Sigmoid colon (tissue), 7 donors: ENCODE data around the gene ESYT3. TPM values are rescaled to one million over a fixed set of nuclear protein-coding genes. Genes with fewer than 3 reads are reported as not detected.
"Not testable (repeated sequence)": the region's sequence is repeated elsewhere in the genome, so short reads cannot be mapped to it uniquely, and the experiment has no call there.

Experiments used
- DNase-seq: peaks from one replicate; pipeline ENCODE4 v3.0.0-alpha.2; 2019
- H3K27ac ChIP-seq, 4 donors: fragments of 200-600 bp; sonication (generic); one replicate each; pipeline ENCODE4 v1.5.1; 2016 to 2019; ENCODE audit warnings: mild to moderate bottlenecking in 1 of 4
- H3K27me3 ChIP-seq, 3 donors: fragments of 200-600 bp; sonication (generic); one replicate each; pipeline ENCODE4 v1.5.1; 2019; ENCODE audit warnings: mild to moderate bottlenecking in 1 of 3
- H3K36me3 ChIP-seq, 4 donors: fragments of 200-600 bp; sonication (generic); one replicate each; pipeline ENCODE4 v1.5.1; 2016 to 2019
- H3K4me1 ChIP-seq, 4 donors: fragments of 200-600 bp; sonication (generic); one replicate each; pipeline ENCODE4 v1.5.1; 2017 to 2019
- H3K4me3 ChIP-seq, 4 donors: fragments of 200-600 bp; sonication (generic); one replicate each; pipeline ENCODE4 v1.5.1; 2017 to 2019; ENCODE audit warnings: mild to moderate bottlenecking in 2 of 4, moderate library complexity in 1 of 4
- H3K9me3 ChIP-seq, 4 donors: fragments of 200-600 bp in 3 of 4; sonication (generic) in 3 of 4; one replicate each; pipeline versions ENCODE4 v1.5.1 to v1.6.1; 2013 to 2019
- CTCF ChIP-seq, 4 experiments: fragments of 450-650 bp in 3 of 4; fragments of 200-600 bp in 1 of 4; IDR thresholded peaks; one replicate each; pipeline ENCODE4 v1.5.1; 2016 to 2019; ENCODE audit warnings: antibody characterized with exemption in 4 of 4, mild to moderate bottlenecking in 3 of 4, moderate library complexity in 2 of 4
- EP300 ChIP-seq, 4 donors: sonication (generic); formaldehyde crosslinking; IDR thresholded peaks; one replicate each; pipeline ENCODE4 v1.6.1; 2017; ENCODE audit warnings: antibody characterized with exemption in 4 of 4
- POLR2A ChIP-seq, 2 donors: fragments of 450-650 bp; IDR thresholded peaks; one replicate each; pipeline ENCODE4 v1.6.1; 2016; ENCODE audit warnings: antibody characterized with exemption in 2 of 2, mild to moderate bottlenecking in 2 of 2, moderate library complexity in 2 of 2
- POLR2AphosphoS5 ChIP-seq, 4 donors: sonication (generic); formaldehyde crosslinking; IDR thresholded peaks; one replicate each; pipeline ENCODE4 v1.6.1; 2017; ENCODE audit warnings: antibody characterized with exemption in 4 of 4
- WGBS, 2 donors: extraction: QIAGEN DNeasy Blood & Tissue Kit; methylation state at CpG; one replicate each; pipeline ENCODE4 v1.1.7; 2013; 5-methylcytosine and 5-hydroxymethylcytosine counted together
- intact Hi-C: fragments of 100-400 bp; cut with DNase I; formaldehyde crosslinking; loops from one replicate; pipeline ENCODE4 v1.15.1; 2023
- polyA plus RNA-seq, 3 donors: library from polyadenylated mRNA; stranded (reverse); fragments of 200-250 nt; gene quantifications; one replicate each; pipeline ENCODE4 v1.2.3, GENCODE V29; 2013
- total RNA-seq, 4 donors: library from RNA; depleted of rRNA; stranded (reverse); fragments of >200 nt; gene quantifications; one replicate each; pipeline ENCODE4 v1.1.0, GENCODE V29; 2016
- donor health status: healthy with polysubstance abuse.
- donor health status: Bipolar disorder and iron deficiency.
- donor health status: healthy.

Gene ESYT3
- total and polyA plus RNA-seq, 7 donors: 0.23 to 19.4 (median 15.1) TPM

GRCh38 chr3:138450704-138451424, 16.4 kb downstream of the ESYT3 start:
- TF ChIP-seq POLR2A (IDR thresholded peaks at IDR 0.05) (no peak), EP300 (IDR thresholded peaks at IDR 0.05) (no peak), POLR2AphosphoS5 (IDR thresholded peaks at IDR 0.05) (no peak), CTCF (IDR thresholded peaks at IDR 0.05) (no peak)
- H3K36me3 ChIP-seq: peaks cover 0 to 4% (median 0%) of the 10 kb centered on the region in 4 donors
- no peaks in the 10 kb centered on the region for H3K27me3 ChIP-seq
- H3K4me3 ChIP-seq: no peak overlapping the region
- WGBS, 2 donors: 78 to 82% methylated on average over 6 of the region's 6 CpGs
- H3K27ac ChIP-seq: no peak overlapping the region
- intact Hi-C loops: no loop called here
- H3K9me3 ChIP-seq: no peaks in the 10 kb centered on the region
- no peak for DNase-seq
- H3K4me1 ChIP-seq: peaks cover 0 to 4% (median 2%) of the 10 kb centered on the region in 4 donors

- no peaks in the 10 kb centered on the region for H3K27me3 ChIP-seq
- 88 to 93% methylated on average over 43 of the region's 43 CpGs for WGBS, 2 donors
- H3K4me1 ChIP-seq: peaks cover 0 to 12% (median 10%) of the 10 kb centered on the region in 4 donors
- no peak for DNase-seq
- H3K36me3 ChIP-seq: peaks cover 0 to 4% (median 0%) of the 10 kb centered on the region in 4 donors
- intact Hi-C loops: no loop called here
- H3K27ac ChIP-seq: no peak overlapping the region
- H3K4me3 ChIP-seq: no peak overlapping the region
- no peak for TF ChIP-seq CTCF (IDR thresholded peaks at IDR 0.05)
- TF ChIP-seq POLR2A (IDR thresholded peaks at IDR 0.05): no peak
- no peak for TF ChIP-seq EP300 (IDR thresholded peaks at IDR 0.05)
- no peak for TF ChIP-seq POLR2AphosphoS5 (IDR thresholded peaks at IDR 0.05)
- H3K9me3 ChIP-seq: no peaks in the 10 kb centered on the region
Measured at GRCh38 chr3:138451595-138452162, 17.3 kb downstream of the ESYT3 start.

- WGBS, 2 donors: 38 to 63% methylated on average over 6 of the region's 6 CpGs
- TF ChIP-seq POLR2AphosphoS5 (IDR thresholded peaks at IDR 0.05) (no peak), CTCF (IDR thresholded peaks at IDR 0.05) (no peak), POLR2A (IDR thresholded peaks at IDR 0.05) (no peak), EP300 (IDR thresholded peaks at IDR 0.05) (no peak)
- DNase-seq: no peak
Measured at GRCh38 chr3:138452436-138452835, 18.0 kb downstream of the ESYT3 start.

DNA sequence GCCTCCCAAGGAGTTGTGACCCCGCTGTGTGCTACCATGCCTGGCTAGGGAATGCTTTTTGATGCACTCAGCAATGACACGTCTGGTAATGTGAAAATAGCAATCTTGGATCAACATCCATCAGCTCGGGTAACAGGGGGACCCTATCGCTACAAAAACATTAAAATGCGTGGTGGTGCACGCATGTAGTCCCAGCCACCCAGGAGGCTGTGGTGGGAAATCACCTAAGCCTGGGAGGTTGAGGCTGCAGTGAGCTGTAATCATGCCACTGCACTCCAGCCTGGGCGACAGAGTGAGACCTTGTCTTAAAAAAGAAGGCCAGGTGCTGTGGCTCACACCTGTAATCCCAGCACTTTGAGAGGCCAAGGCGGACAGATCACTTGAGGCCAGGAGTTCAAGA, 19.5 kb downstream of the ESYT3 start:
- H3K27me3 ChIP-seq, intact Hi-C loops, H3K36me3 ChIP-seq, H3K4me3 ChIP-seq, H3K27ac ChIP-seq, H3K9me3 ChIP-seq, DNase-seq: not testable (repeated sequence)
- H3K4me1 ChIP-seq: peaks cover 0 to 20% (median 18%) of the 10 kb centered on the region in 4 donors
- WGBS, 2 donors: 87 to 88% methylated on average over 8 of the region's 8 CpGs

More at GRCh38 chr3:138452436-138452835, 18.0 kb downstream of the ESYT3 start:
- Histone ChIP-seq H3K27me3 (no peaks in the 10 kb centered on the region), H3K9me3 (no peaks in the 10 kb centered on the region), H3K27ac (no peak overlapping the region), H3K4me3 (no peak overlapping the region), H3K36me3 (peaks cover 0 to 4% (median 0%) of the 10 kb centered on the region in 4 donors), H3K4me1 (peaks cover 0 to 20% (median 16%) of the 10 kb centered on the region in 4 donors)
- intact Hi-C loops: no loop called here

- H3K4me1 ChIP-seq: peaks cover 0 to 24% (median 22%) of the 10 kb centered on the region in 4 donors
- no peaks in the 10 kb centered on the region for H3K27me3 ChIP-seq
- WGBS, 2 donors: 83% methylated on average over 13 of the region's 13 CpGs
- no peaks in the 10 kb centered on the region for H3K9me3 ChIP-seq
- intact Hi-C loops: no loop called here
- H3K27ac ChIP-seq: no peak overlapping the region
- H3K4me3 ChIP-seq: no peak overlapping the region
- peaks cover 0 to 11% (median 0%) of the 10 kb centered on the region in 4 donors for H3K36me3 ChIP-seq
- TF ChIP-seq POLR2A (IDR thresholded peaks at IDR 0.05): no peak
- no peak for TF ChIP-seq EP300 (IDR thresholded peaks at IDR 0.05)
- no peak for TF ChIP-seq POLR2AphosphoS5 (IDR thresholded peaks at IDR 0.05)
- TF ChIP-seq CTCF (IDR thresholded peaks at IDR 0.05): no peak
- DNase-seq: no peak
Measured at GRCh38 chr3:138455801-138456716, 21.6 kb downstream of the ESYT3 start.
